Stimulated activated CD4-positive, alpha-beta T cell treated with anti-CD3 and anti-CD28 coated beads, Interleukin-4, amount 100 ng/mL, for 4 hours (primary cell): ENCODE data around the gene CEP164.

Source experiments
- DNase-seq, 2 experiments: peaks; one replicate each; pipeline ENCODE4 v3.0.0-alpha.2; 2020

CEP164 gene

GRCh38 chr11:117424781-117425180, 97.1 kb downstream of the CEP164 start:
- DNase-seq: no peak

DNA sequence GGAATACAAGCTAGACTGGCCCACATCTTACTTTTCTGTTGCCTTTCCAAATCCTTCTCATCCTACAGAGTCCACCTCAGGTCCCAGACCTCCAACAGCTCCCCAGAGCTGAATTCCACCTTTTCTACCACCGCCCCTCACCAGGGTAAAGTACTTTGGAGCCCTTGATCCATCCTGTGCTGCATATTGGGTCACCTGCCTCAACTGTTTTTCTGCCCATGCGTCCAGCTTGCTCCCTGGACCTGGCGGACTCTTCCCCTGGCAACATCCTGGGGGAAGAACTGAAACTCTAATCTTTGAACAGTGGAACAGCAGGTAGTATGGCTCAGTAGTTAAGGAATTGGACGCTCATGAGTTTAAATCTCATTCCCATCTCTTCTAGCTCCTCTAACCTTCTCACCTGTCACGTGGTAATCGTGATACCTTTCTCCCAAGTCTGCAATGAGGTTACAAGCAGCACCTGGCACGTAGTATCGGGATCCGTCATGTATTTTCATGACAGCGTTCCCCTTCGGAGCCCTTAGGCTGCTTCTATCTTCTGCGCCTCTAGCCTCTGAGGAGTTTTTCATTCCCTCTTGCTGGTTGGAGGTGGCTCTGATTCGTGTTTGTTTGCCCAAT, 98.1 kb downstream of the CEP164 start:
- no peak for DNase-seq

DNA sequence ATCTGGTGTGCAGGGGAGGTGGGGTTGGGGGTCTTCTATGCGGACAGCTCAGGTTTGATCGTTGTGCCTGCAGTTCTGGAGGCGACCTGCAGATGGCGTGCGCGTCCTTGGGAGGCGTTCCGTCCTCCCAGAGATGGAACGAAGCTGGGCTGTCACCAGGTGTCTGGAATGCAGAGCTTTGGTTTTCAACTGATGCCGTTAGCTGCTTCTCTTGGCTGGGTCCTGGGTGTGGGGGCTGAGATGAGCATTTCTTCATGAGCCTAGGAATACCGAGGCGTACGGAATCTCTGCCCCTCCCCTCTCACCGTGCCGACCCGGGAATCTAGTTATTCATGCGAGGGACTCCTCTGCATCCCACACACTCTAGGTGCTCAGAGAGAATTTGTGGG, 98.6 kb downstream of the CEP164 start:
- DNase-seq: peak; percentile 42 to 64

DNA sequence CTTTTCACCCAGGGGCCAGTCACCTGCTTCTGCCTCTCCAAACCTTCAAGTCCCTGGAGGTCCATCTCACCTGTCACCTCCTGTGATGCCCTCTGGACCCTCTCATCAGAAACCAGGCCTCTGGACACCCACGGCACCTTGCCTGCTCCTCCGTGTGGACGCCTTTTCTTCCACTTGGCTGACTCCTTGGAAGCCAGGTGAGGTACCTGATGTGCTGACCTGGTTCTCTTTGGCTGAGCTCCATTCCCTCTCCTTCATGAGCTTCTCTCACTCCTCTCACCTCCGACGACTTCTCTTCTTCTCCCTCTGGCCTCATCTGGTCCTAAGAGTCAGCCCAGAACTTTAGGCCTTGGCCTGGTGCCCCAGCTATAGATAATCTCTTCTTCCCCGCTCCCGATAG, 99.3 kb downstream of the CEP164 start:
- no peak for DNase-seq

DNA sequence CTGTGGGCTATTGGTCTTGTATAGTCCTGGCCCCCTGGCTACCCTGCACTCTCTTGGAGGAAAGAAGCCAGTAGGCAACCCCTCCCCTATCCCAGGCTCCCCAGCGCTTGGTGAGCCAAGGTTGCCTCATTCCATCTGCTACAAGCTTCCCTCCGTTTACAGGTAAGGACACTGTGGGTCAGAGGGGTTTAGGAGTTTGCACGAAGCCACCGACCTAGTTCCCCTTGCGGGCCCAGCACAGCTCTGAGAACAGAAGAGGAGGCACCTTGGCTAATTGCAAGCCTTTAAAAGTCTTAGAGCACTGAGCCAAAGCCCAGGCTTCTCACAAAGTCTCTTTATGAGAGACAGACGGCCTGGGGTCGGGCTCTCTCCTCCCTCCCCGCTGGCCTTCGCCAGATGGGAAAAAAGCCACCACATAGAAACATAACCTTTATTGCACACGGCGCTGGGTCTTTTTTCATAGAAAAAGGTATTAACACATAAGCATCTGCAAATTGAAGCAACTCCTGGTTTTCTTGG, 99.8 kb downstream of the CEP164 start:
- DNase-seq: no peak

GRCh38 chr11:117428186-117428855, 100.7 kb downstream of the CEP164 start:
- DNase-seq: no peak

- no peak for DNase-seq
Observed at GRCh38 chr11:117428856-117429229, 101.2 kb downstream of the CEP164 start.

- no peak for DNase-seq
Observed at GRCh38 chr11:117430293-117430955, 102.8 kb downstream of the CEP164 start.

- no peak for DNase-seq
Observed at GRCh38 chr11:117431436-117431835, 103.8 kb downstream of the CEP164 start.

- no peak for DNase-seq
Observed at GRCh38 chr11:117433717-117434116, 106.1 kb downstream of the CEP164 start.

GRCh38 chr11:117434481-117434880, 106.8 kb downstream of the CEP164 start:
- no peak for DNase-seq

GRCh38 chr11:117435326-117435725, 107.7 kb downstream of the CEP164 start:
- no peak for DNase-seq

GRCh38 chr11:117437041-117437790, 109.6 kb downstream of the CEP164 start:
- DNase-seq: no peak

- DNase-seq: no peak
Observed at GRCh38 chr11:117437791-117438130, 110.1 kb downstream of the CEP164 start.

DNA sequence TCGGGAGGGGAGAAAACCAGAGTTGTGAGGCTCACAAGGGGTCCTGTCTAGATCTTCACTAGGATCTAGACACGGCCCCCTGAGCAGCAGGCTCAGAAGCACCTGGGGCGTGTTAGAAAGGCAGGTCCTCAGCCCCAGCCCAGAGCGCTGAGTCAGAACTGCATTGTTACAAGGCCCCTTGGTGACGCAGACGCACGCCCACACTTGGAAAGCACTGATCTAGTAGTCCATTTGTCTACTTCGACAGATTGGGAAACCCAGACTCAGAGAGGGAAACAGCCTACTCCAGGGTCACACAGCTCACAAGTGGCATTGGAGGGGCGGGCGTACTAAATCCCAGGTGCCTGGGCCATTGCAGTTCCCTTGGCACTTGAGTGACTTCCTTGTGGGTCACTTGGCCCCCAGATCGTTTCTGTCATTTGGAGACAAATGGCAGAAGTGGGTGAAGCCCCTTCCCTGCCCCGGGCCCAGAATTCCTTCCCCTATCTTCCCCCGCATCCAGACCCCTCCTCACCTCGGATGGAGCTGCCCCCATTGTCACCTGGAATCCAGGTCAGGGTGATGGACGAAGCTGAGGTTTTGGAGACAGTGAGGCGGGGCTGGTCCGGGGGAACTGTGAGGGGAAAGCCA, 110.8 kb downstream of the CEP164 start:
- no peak for DNase-seq

- DNase-seq: no peak
Observed at GRCh38 chr11:117439256-117439655, 111.6 kb downstream of the CEP164 start.

DNA sequence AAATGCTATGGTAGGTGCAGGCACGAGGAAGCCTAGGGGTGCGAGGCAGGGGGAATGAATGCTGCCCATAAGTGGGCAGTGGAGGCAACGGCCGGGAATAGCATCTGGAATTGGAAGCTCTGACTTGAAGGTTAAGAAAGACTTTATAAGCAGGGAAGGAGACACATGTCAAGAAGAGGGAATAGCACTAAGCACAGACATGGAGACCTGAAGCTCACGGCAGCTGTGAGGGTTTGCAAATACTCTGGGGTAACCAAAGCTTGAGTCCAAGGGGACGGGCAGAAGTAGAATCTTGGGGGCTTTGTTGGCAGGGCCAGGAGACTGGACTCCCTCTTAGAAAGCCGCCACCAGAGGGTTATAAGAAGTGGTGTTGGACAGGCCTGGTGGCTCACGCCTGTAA, 112.6 kb downstream of the CEP164 start:
- no peak for DNase-seq

GRCh38 chr11:117441146-117441975, 113.7 kb downstream of the CEP164 start:
- DNase-seq: no peak

DNA sequence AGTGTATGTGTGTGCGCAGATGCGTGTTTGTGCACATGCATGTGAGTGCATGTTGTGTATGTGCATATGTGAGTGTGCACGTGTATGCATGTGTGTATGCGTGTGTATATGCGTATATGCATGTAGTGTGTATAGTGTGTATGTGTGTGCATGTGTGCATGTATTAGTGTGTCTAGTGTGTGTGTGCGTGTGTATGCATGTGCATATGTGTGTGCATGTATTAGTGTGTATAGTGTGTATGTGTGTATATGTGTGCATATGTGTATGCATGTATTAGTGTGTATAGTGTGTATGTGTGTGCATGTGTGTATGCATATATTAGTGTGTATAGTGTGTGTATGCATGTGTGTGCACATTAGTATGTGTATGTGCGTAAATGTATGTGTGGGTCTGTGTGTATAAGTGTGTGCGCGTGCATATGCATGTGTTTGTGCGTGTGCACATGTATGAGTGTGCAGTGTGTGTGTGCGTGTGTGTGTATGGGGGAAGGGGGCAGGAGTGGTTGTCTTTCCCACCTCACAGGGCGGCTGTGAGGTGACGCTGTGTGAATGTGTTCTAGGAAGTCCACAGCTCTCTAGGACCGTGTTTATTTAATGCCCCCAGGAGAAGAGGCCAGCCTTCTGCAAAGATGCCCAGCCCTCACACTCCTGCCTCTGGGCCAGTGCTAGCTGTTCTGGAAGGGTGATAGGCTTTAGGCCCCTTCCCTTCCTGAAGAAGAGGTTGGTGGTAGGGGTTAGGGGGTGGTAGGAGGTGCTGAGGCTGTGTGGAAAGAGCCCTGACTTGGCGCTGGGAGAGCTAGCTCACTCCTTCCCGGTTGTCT, 114.6 kb downstream of the CEP164 start:
- DNase-seq: no peak

DNA sequence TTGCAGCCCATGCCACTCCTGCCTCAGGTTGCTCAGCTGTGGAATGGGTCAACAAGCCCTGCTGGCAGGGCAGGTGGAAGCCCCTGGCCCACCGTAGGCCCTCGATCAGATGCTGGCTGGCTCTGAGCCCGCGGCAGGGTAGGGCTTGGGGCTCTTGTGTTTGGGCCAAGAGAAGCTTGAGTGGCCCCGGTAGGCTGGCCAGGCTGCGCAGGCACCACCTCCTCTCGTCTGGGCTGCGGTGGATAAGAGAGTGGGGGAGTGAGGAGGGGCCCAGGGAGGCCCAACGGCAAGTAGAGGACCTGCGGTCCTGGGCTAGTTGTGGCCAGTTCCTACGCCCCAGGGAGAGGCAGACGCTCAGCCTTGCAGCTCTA, 115.2 kb downstream of the CEP164 start:
- DNase-seq: no peak
